NOMO-1 treated with dmso at 0.1 percent for 144 hours (cell line): ENCODE results near the gene TPM2.
A peak's percentile ranks its signal among the peaks of the same experiment; 100 is the strongest.
"Not testable (repeated sequence)": the region's sequence is repeated elsewhere in the genome, so short reads cannot be mapped to it uniquely, and the experiment has no call there.

ENCODE experiments used
- DNase-seq: peaks from one replicate; lab custom pipeline; 2025; ENCODE audit not compliant: unreplicated experiment; lab: John Stamatoyannopoulos, UW

The TPM2 gene

GRCh38 chr9:35656831-35657545 is 32.7 kb downstream of the TPM2 start:
- DNase-seq = no peak

DNA sequence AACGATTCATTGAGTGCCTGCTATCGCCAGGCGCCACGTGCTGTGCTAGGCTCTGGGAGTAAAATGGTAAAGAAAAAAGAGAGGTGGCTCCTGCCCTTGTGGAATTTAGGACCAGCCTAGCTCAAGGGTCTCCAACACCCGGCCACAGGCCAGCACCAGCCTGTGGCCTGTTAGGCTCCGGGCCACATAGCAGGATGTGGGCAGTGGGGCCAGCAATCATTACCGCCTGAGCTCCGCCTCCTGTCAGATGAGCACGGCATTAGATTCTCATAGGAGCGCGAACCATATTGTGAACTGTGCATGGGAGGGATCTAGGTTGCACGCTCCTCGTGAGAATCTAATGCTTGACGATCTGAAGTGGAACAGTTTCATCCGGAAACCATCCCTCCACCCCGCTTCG is 33.4 kb downstream of the TPM2 start:
- DNase-seq = no peak

DNA sequence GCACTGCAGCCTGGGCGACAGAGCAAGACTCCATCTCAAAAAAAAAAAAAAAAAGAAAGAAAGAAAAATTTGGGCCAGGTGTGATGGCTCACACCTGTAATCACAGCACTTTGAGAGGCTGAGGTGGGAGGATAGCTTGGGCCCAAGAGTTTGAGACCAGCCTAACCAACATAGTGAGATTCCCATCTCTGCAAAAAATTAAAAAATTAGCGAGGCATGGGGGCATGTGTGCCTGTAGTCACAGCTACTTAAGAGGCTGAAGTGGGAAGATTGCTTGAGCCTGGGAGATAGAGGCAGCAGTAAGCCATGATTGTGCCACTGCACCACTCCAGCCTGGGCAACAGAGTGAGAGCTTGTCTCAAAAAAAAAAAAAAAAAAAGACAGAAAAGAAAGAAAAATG is 36.1 kb downstream of the TPM2 start:
- no peak for DNase-seq

DNA sequence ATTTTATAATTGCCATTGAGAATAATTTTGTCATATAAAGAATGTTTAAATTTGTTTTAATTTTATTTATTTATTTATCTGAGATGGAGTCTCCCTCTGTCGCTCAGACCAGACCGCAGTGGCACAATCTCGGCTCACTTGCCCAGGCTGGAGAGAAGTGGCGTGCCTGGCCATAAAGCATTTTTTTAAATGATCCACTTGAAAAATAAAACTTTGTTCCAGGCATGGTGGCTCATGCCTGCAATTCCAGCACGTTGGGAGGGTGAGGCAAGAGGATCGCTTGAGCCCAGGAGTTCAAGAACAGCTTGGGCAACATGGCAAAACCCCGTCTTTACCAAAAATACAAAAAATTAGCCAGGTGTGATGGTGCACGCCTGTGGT is 36.9 kb downstream of the TPM2 start:
- peak; percentile 46 for DNase-seq

DNA sequence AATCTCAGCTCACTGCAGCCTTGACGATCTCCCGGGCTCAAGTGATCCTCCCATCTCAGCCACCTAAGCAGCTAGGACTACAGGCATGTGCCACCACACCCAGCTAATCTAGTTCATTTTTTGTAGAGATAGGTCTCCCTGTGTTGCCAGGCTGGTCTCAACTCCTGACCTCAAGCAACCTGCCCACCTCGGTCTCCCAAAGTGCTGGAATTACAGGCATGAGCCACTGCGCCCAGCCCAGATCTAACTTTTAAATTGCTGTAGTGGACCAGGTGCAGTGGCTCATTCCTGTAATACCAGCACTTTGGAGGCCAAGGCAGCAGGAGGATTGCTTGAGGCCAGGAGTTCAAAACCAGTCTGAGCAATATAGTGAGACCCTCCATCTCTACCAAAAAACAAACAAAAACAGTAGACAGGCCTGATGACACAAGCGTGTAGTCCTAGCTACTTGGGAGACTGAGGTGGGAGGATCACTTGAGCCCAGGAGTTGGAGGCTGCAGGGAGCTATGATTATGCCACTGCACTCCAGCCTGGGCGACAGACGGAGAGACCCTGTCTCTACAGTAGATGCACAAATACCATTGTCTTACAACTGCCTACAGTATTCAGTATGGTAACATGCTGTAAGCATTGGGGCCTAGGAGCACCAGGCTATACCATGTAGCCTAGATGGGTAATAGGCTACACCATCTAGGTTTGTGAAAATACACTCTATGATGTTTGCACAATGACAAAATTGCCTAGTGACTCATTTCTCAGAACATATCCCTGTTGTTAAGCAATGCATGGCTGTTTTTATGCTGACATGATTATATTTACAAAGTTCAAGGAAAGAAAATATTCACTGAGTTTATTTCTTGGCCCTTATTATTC is 37.5 kb downstream of the TPM2 start:
- DNase-seq = peak; percentile 46

GRCh38 chr9:35650341-35651158 is 39.2 kb downstream of the TPM2 start, which contains the start of gene SIT1:
Gene SIT1 (minus strand): TSS chr9:35650931. CDS start chr9:35650853, 78 bp downstream.
- DNase-seq = no peak

GRCh38 chr9:35649431-35650340 is 40.0 kb downstream of the TPM2 start:
- DNase-seq = peak; percentile 30

DNA sequence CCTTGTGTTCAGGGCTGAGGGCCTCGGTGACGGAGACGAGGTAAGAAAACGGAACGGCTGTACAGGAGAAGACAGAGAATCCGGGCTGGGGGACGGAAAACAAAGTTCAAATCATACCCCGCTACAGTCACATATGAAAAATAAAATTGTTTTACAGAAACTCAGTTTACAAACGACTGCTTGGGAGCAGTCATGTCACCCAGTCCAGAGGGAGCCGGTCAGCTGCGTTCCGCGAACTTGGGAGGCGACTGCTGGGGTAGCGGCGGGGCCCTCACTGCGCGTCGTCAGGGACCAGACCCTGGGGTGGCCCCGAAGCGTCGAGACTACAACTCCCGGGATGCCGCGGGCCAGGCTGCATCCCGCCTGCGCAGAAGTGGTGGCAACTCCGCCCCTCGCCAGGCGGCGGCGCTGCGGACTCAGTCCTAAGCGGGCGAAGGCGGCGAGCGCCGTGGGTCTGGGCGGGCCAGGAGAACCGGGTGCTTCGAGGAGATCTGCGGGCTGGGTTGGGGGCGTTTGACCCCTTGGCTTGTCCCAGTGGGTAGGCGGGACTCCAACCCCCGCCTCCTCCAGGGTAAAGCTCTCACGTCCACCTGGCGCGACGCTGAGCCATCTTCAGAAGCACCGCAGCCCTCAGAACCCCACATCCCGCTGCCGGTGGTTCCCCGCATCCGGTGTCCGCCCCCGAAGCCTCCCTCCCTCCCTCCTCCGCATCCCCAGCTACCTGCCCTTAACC is 43.0 kb downstream of the TPM2 start:
- DNase-seq = peak; percentile 92

DNA sequence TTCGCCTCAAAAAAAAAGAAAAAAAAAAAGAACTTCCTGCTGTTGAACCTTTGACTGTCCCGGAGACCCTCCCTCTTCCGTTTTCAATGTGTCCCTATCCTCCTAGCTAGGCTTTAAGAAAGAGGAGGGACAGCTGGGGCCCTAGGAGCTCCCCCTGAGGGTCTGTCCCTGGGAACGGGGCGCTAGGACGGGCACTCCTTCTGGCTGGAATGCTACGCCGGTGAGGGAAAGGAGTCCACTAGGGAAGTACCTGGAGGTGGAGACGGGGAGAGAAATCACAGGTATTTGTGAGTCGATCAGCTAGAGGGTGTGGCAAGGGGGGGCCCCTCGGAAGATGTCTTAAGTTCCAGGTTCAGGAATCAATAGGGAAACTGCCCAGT is 43.6 kb downstream of the TPM2 start:
- no peak for DNase-seq

- not testable (repeated sequence) for DNase-seq
Measured at GRCh38 chr9:35645736-35646135, 44.0 kb downstream of the TPM2 start.

DNA sequence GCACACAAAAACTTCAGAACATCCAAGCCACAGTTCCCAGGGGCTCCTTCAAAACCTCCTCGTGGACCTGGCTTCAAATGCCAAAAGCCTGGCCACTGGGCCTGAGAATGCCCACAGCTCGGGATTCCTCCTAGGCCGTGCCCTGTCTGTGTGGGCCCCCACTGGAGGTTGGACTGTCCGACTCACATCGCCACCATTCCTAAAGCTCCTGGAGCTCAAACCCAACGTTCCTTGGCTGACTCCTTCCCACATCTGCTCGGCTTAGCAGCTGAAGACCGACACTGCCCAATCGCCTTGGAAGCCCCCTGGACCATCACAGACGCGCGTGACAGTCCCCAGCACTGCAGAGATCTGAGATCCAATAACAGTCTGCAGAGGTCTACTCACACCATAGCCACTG is 46.7 kb downstream of the TPM2 start:
- no peak for DNase-seq

DNA sequence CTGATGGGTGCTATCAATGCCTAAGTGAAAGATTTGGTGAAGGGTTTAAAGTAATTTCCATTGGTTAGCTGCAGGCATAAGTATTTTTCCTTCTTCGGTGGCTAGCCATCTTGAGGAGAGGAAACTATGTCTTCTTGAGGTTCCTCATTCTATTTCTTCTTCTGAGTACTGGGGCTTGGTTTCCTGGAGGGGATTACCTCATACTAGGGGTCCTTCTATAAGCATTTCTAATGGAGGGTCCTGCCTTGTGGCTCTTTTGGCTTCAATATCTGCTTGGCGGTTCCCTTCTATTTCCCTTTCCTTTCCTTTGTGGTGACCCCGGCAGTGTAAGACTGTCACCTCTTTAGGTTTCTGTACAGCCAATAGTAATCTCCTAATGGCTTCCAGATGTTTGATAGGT is 48.2 kb downstream of the TPM2 start:
- DNase-seq = not testable (repeated sequence)

- DNase-seq = not testable (repeated sequence)
Measured at GRCh38 chr9:35640431-35640830, 49.3 kb downstream of the TPM2 start.

GRCh38 chr9:35639631-35640030 is 50.1 kb downstream of the TPM2 start:
- no peak for DNase-seq

- not testable (repeated sequence) for DNase-seq
Measured at GRCh38 chr9:35639225-35639624, 50.5 kb downstream of the TPM2 start.

- not testable (repeated sequence) for DNase-seq
Measured at GRCh38 chr9:35638751-35639150, 51.0 kb downstream of the TPM2 start.

GRCh38 chr9:35637427-35637955 is 52.2 kb downstream of the TPM2 start:
- not testable (repeated sequence) for DNase-seq

GRCh38 chr9:35636877-35637246 is 52.9 kb downstream of the TPM2 start:
- not testable (repeated sequence) for DNase-seq

DNA sequence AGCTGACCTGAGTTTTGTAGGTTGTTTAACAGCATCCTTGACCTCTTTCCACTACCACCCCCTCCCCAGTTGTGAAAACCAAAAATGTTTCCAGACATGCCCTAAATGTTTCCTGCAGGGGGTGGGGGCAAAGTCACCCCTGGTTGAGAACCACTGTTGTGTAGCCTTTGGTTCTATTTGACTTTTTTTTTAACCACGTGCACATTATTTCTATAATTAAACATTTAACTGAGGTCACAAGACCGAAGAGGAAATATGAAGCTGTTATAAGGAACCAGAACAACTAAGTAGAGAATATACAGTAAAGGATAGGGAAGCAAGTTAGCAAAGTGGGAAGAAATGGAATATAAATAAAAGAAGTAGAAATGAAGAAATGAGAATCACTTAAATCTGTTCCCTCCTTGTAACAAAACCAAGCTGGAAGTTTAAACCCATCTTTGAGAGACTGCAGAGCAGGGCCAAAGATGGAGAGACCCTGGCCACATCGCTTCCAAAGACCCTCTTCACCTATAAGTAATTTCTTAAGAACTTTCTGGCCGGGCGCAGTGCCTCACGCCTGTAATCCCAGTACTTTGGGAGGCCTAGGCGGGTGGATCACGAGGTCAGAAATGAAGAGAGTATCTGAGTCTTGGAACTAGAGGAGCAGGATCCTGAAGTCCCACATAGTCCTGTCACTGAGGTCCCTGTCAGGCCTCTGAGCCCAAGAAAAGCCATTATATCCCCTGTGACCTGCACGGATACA is 53.4 kb downstream of the TPM2 start:
- no peak for DNase-seq
